Measurements from ENCODE around the gene EYA2. TPM values are rescaled to one million over a fixed set of nuclear protein-coding genes. Genes with fewer than 3 reads are reported as not detected.

The EYA2 gene
- total and polyA plus RNA-seq, 2 experiments from 2014 or later, result 1.4 to 2.0 TPM

GRCh38 chr20:47217482-47218446 is 323.1 kb downstream of the EYA2 start:
- no peak overlapping the region for H2AFZ ChIP-seq
- peaks cover 2% of the 10 kb centered on the region for H3K36me3 ChIP-seq (replicated peaks; ENCODE audit: insufficient read depth, low read depth)

GRCh38 chr20:47220161-47220582 is 325.5 kb downstream of the EYA2 start:
- Histone ChIP-seq H3K4me3 (no peak overlapping the region), H3K4me1 (ENCODE audit: insufficient read depth) (no peaks in the 10 kb centered on the region), H3K9me3 (ENCODE audit: low read depth) (no peaks in the 10 kb centered on the region), H3K9me2 (replicated peaks; ENCODE audit: insufficient read depth) (no peaks in the 10 kb centered on the region), H3K4me2 (no peak overlapping the region), H3K79me2 (peaks cover 16% of the 10 kb centered on the region), H3K27me3 (no peaks in the 10 kb centered on the region), H3K36me3 (replicated peaks; ENCODE audit: insufficient read depth, low read depth) (peaks cover 6% of the 10 kb centered on the region), H3K27ac (no peak overlapping the region), H2AFZ (no peak overlapping the region), H4K20me1 (ENCODE audit: insufficient read depth, poor library complexity, severe bottlenecking) (no peaks in the 10 kb centered on the region)
- 96% methylated on average over 8 of the region's 8 CpGs for WGBS (ENCODE audit: low lambda C conversion rate, missing lambda C conversion rate)
- no peak for TF ChIP-seq EZH2phosphoT487 (IDR thresholded peaks at IDR 0.05; ENCODE audit: low read depth, severe bottlenecking, unreplicated experiment)
- TF ChIP-seq CTCF (IDR thresholded peaks at IDR 0.05; ENCODE audit: poor library complexity), result peak; percentile 44
- no peak for DNase-seq (ENCODE audit: low spot score)

More at GRCh38 chr20:47217482-47218446, 323.1 kb downstream of the EYA2 start:
- Histone ChIP-seq H4K20me1 (ENCODE audit: insufficient read depth, poor library complexity, severe bottlenecking) (peaks cover 3% of the 10 kb centered on the region), H3K27me3 (no peaks in the 10 kb centered on the region), H3K9me2 (replicated peaks; ENCODE audit: insufficient read depth) (no peaks in the 10 kb centered on the region), H3K9me3 (ENCODE audit: low read depth) (no peaks in the 10 kb centered on the region), H3K4me2 (no peak overlapping the region), H3K79me2 (peaks cover 12% of the 10 kb centered on the region), H3K27ac (no peak overlapping the region), H3K4me3 (no peak overlapping the region), H3K4me1 (ENCODE audit: insufficient read depth) (no peaks in the 10 kb centered on the region)
- WGBS (ENCODE audit: low lambda C conversion rate, missing lambda C conversion rate), result 89% methylated on average over 12 of the region's 12 CpGs
- DNase-seq (ENCODE audit: low spot score), result no peak
- TF ChIP-seq CTCF (IDR thresholded peaks at IDR 0.05; ENCODE audit: poor library complexity) (no peak), EZH2phosphoT487 (IDR thresholded peaks at IDR 0.05; ENCODE audit: low read depth, severe bottlenecking, unreplicated experiment) (no peak), EZH2 (IDR thresholded peaks at IDR 0.05; ENCODE audit: borderline replicate concordance) (no peak)

- H3K9me3 ChIP-seq (ENCODE audit: low read depth), result no peaks in the 10 kb centered on the region
- TF ChIP-seq EZH2 (IDR thresholded peaks at IDR 0.05; ENCODE audit: borderline replicate concordance) (no peak), EZH2phosphoT487 (IDR thresholded peaks at IDR 0.05; ENCODE audit: low read depth, severe bottlenecking, unreplicated experiment) (no peak), CTCF (IDR thresholded peaks at IDR 0.05; ENCODE audit: poor library complexity) (no peak)
- peaks cover 6% of the 10 kb centered on the region for H3K36me3 ChIP-seq (replicated peaks; ENCODE audit: insufficient read depth, low read depth)
- H3K27ac ChIP-seq, result no peak overlapping the region
- peaks cover 12% of the 10 kb centered on the region for H3K79me2 ChIP-seq
- no peaks in the 10 kb centered on the region for H4K20me1 ChIP-seq (ENCODE audit: insufficient read depth, poor library complexity, severe bottlenecking)
- H3K4me2 ChIP-seq, result no peak overlapping the region
- 95% methylated on average over 16 of the region's 16 CpGs for WGBS (ENCODE audit: low lambda C conversion rate, missing lambda C conversion rate)
- H2AFZ ChIP-seq, result no peak overlapping the region
- no peak for DNase-seq (ENCODE audit: low spot score)
- no peaks in the 10 kb centered on the region for H3K4me1 ChIP-seq (ENCODE audit: insufficient read depth)
- no peaks in the 10 kb centered on the region for H3K27me3 ChIP-seq
- no peak overlapping the region for H3K4me3 ChIP-seq
- no peaks in the 10 kb centered on the region for H3K9me2 ChIP-seq (replicated peaks; ENCODE audit: insufficient read depth)
Measured at GRCh38 chr20:47221036-47221625, 326.5 kb downstream of the EYA2 start.

All from hepatocyte (in vitro differentiated cells).